Upper lobe of right lung (tissue), 1 donor: ENCODE results near the gene FBN1. TPM values are rescaled to one million over a fixed set of nuclear protein-coding genes. Genes with fewer than 3 reads are reported as not detected.

Source experiments
- ATAC-seq: fragments of 200-7000 bp; cut with Tn5 transposase; one replicate; pipeline ENCODE4 v1.9.1; 2020; ENCODE audit warnings: mild to moderate bottlenecking, moderate library complexity
- DNase-seq: peaks from one replicate; pipeline ENCODE4 v3.0.0-alpha.2; 2020
- H3K27ac ChIP-seq: fragments of 200-600 bp; one replicate; pipeline ENCODE4 v1.8.0; 2022
- H3K27me3 ChIP-seq: fragments of 200-600 bp; one replicate; pipeline ENCODE4 v1.8.0; 2022; ENCODE audit warnings: mild to moderate bottlenecking
- H3K36me3 ChIP-seq: fragments of 200-600 bp; one replicate; pipeline ENCODE4 v1.8.0; 2022
- H3K4me1 ChIP-seq: fragments of 200-600 bp; one replicate; pipeline ENCODE4 v1.8.0; 2022
- H3K4me3 ChIP-seq: fragments of 200-600 bp; one replicate; pipeline ENCODE4 v1.8.0; 2022; ENCODE audit warnings: mild to moderate bottlenecking
- H3K9me3 ChIP-seq: fragments of 200-600 bp; one replicate; pipeline ENCODE4 v1.8.0; 2022
- CTCF ChIP-seq: fragments of 200-600 bp; IDR thresholded peaks from one replicate; pipeline ENCODE4 v1.8.0; 2022; ENCODE audit warnings: antibody characterized with exemption
- intact Hi-C: fragments of 100-400 bp; cut with DNase I; formaldehyde crosslinking; loops from one replicate; pipeline ENCODE4 v1.11.0; 2022
- total RNA-seq: library from RNA; stranded (reverse); fragmentation: NEBNext Ultra II Directional; extraction: Animal tissue kit (Norgen Biotek cat#: 25700); gene quantifications from one replicate; pipeline ENCODE4 v1.2.1, GENCODE V29; 2021
- donor health status: DM: no; HTN: yes; CAD: no; lungs with severe emphysema.

Gene FBN1
- total RNA-seq, 1 donor from 2014 or later, result 46.9 TPM

- TF ChIP-seq CTCF, result no peak
- H3K27ac ChIP-seq, result peak overlapping the region; percentile 15
- no peak for DNase-seq
- ATAC-seq, result peak; percentile 44
- no peak overlapping the region for H3K4me3 ChIP-seq
- no peaks in the 10 kb centered on the region for H3K9me3 ChIP-seq
- H3K36me3 ChIP-seq, result no peaks in the 10 kb centered on the region
- peaks cover 16% of the 10 kb centered on the region for H3K4me1 ChIP-seq
- intact Hi-C loops, result no loop called here
- no peaks in the 10 kb centered on the region for H3K27me3 ChIP-seq
Measured at GRCh38 chr15:48391950-48392349, 253.6 kb downstream of the FBN1 start.

DNA sequence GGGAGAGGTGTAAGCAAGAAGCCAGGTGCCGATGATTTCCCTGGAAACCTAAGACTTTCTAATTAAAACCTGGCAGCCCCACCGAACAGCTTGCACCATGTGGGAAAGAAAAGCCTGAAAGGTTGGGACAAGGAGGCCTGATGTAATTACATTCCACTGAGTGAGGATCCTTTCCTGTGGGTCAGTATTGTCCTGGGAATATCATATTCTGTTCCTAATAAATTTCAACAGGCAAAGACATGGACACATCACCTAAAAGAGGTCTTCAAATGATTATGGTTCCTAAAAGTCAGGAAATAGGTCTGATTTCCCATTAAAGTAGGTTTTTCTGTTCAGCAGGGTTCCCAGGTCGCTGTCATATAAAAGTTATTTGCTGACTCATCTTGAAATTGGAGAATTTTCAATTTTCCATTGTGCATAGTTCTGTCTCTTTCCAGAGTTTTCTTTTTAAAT is 255.8 kb downstream of the FBN1 start:
- H3K4me1 ChIP-seq, result peaks cover 11% of the 10 kb centered on the region
- H3K9me3 ChIP-seq, result no peaks in the 10 kb centered on the region
- TF ChIP-seq CTCF, result no peak
- DNase-seq, result no peak
- no peak for ATAC-seq
- no peak overlapping the region for H3K27ac ChIP-seq
- no peaks in the 10 kb centered on the region for H3K27me3 ChIP-seq
- H3K4me3 ChIP-seq, result no peak overlapping the region
- no peaks in the 10 kb centered on the region for H3K36me3 ChIP-seq
- intact Hi-C loops, result no loop called here

- peaks cover 11% of the 10 kb centered on the region for H3K4me1 ChIP-seq
- no peak overlapping the region for H3K4me3 ChIP-seq
- TF ChIP-seq CTCF, result no peak
- intact Hi-C loops, result no loop called here
- H3K27ac ChIP-seq, result no peak overlapping the region
- ATAC-seq (no peak), DNase-seq (no peak)
- H3K36me3 ChIP-seq, result no peaks in the 10 kb centered on the region
- no peaks in the 10 kb centered on the region for H3K27me3 ChIP-seq
- no peaks in the 10 kb centered on the region for H3K9me3 ChIP-seq
Measured at GRCh38 chr15:48388910-48389309, 256.6 kb downstream of the FBN1 start.

DNA sequence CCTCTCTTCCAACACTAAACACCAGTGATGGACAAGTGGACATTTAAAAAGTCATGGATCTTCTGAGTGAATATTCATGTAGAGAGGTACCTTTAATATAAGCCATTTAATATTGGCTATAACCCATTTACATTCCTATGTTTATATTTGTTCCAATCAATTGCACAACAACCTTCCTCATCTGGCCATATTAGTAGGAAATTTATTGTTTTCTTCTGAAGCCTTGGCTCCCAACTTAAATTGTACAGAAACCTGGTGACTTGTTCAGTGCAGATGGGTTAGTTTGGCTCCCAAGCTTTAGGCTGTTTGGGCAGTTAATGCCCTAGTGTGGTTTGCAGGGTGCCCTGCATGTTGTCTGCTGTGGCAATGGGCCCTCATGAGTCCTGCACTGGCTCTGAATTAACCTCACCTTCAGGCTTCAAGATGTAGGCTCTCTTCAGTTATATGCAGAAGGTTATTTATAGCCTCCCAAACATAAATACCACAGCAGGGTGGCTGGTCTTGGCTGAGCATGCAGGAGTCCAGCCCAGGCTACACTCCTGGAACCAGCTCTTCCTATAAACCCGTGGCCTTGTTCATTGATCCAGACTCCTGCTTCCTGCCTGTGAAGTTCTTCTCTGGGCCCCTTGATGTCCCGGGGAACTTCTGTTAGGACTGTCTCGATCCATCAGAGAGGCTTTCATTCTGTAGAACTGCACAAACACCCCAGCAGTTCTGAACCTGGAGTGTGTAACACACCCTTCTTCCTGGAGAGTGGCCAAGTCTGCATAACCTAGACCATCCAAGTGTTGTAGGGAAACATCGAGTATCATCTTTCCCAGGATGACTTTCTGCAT is 257.3 kb downstream of the FBN1 start:
- Histone ChIP-seq H3K9me3 (no peaks in the 10 kb centered on the region), H3K4me1 (peaks cover 11% of the 10 kb centered on the region), H3K36me3 (no peaks in the 10 kb centered on the region), H3K27me3 (no peaks in the 10 kb centered on the region), H3K4me3 (no peak overlapping the region), H3K27ac (no peak overlapping the region)
- intact Hi-C loops, result no loop called here
- no peak for TF ChIP-seq CTCF
- ATAC-seq (no peak), DNase-seq (no peak)

GRCh38 chr15:48385031-48385830 is 260.3 kb downstream of the FBN1 start:
- intact Hi-C loops, result no loop called here
- Histone ChIP-seq H3K27me3 (no peaks in the 10 kb centered on the region), H3K4me3 (no peak overlapping the region), H3K36me3 (no peaks in the 10 kb centered on the region), H3K9me3 (no peaks in the 10 kb centered on the region), H3K4me1 (no peaks in the 10 kb centered on the region), H3K27ac (no peak overlapping the region)
- TF ChIP-seq CTCF, result no peak
- DNase-seq (no peak), ATAC-seq (no peak)
